PC-9 (cell line): ENCODE measurements around the gene DLL4. TPM values are rescaled to one million over a fixed set of nuclear protein-coding genes. Genes with fewer than 3 reads are reported as not detected.

Experiments
- BruUV-seq: library from RNA; stranded (reverse); fragments of 400-500 nt; replicated peaks from 2 replicates; lab custom pipeline; 2021; lab: Mats Ljungman, UMichigan
- CTCF ChIA-PET: fragments of 300-600 bp; sonication (Branson Sonifier 250); formaldehyde crosslinking; loops from one replicate; lab custom pipeline; 2022; ENCODE audit warnings: antibody characterized with exemption; lab: Charles Lee
- POLR2A ChIA-PET: fragments of 300-600 bp; sonication (Branson Sonifier 250); formaldehyde crosslinking; loops from one replicate; lab custom pipeline; 2022; ENCODE audit warnings: antibody characterized with exemption; ENCODE audit not compliant: unreplicated experiment; lab: Charles Lee
- DNase-seq, 2 experiments: peaks; one replicate each; pipeline versions ENCODE4 v3.0.0 to v3.0.0-alpha.2; 2015 to 2022; ENCODE audit warnings: mixed read lengths in 1 of 2
- H2AFZ ChIP-seq: fragments of 200-600 bp; sonication (generic); 2 replicates; pipeline ENCODE4 v1.8.1; 2017; ENCODE audit warnings: antibody characterized with exemption
- H3F3A ChIP-seq: fragments of 200-600 bp; sonication (generic); 2 replicates; pipeline ENCODE4 v1.8.1; 2017; ENCODE audit warnings: antibody characterized with exemption, mild to moderate bottlenecking, low read depth; ENCODE audit not compliant: insufficient read depth
- H3K27ac ChIP-seq: fragments of 200-600 bp; sonication (generic); 2 replicates; pipeline ENCODE4 v1.6.1; 2016; ENCODE audit warnings: mixed run types
- H3K27me3 ChIP-seq: fragments of 200-600 bp; sonication (generic); 2 replicates; pipeline ENCODE4 v1.6.1; 2016; ENCODE audit warnings: low read depth, mixed run types; ENCODE audit not compliant: insufficient read depth
- H3K36me3 ChIP-seq: fragments of 200-600 bp; sonication (generic); 2 replicates; pipeline ENCODE4 v1.6.1; 2016; ENCODE audit warnings: low read depth, mixed run types
- H3K4me1 ChIP-seq: fragments of 200-600 bp; sonication (generic); replicated peaks from 2 replicates; pipeline ENCODE4 v1.6.1; 2016; ENCODE audit warnings: mixed run types; ENCODE audit not compliant: insufficient read depth
- H3K4me2 ChIP-seq: fragments of 200-600 bp; sonication (generic); 2 replicates; pipeline ENCODE4 v1.6.1; 2017; ENCODE audit warnings: mixed run types
- H3K4me3 ChIP-seq: fragments of 200-600 bp; sonication (generic); 2 replicates; pipeline ENCODE4 v1.6.1; 2016; ENCODE audit warnings: mixed run types
- H3K79me2 ChIP-seq: fragments of 200-600 bp; sonication (generic); 2 replicates; pipeline ENCODE4 v1.6.1; 2017; ENCODE audit warnings: low read depth, mixed run types
- H3K9me2 ChIP-seq: fragments of 200-600 bp; sonication (generic); 2 replicates; pipeline ENCODE4 v1.8.1; 2017; ENCODE audit warnings: mild to moderate bottlenecking; ENCODE audit not compliant: insufficient read depth
- H3K9me3 ChIP-seq: fragments of 200-600 bp; sonication (generic); 2 replicates; pipeline ENCODE4 v1.8.1; 2016; ENCODE audit warnings: low read depth; ENCODE audit not compliant: insufficient read depth
- H4K20me1 ChIP-seq: fragments of 200-600 bp; sonication (generic); 2 replicates; pipeline ENCODE4 v1.8.1; 2017; ENCODE audit not compliant: insufficient read depth
- EZH2 ChIP-seq: fragments of 200-600 bp; sonication (generic); IDR thresholded peaks from 2 replicates; pipeline ENCODE4 v1.8.0; 2017; ENCODE audit warnings: antibody characterized with exemption, low read depth
- intact Hi-C: fragments of 100-400 bp; cut with micrococcal nuclease; formaldehyde crosslinking; loops from one replicate; pipeline ENCODE4 v1.10.0; 2022; ENCODE audit not compliant: unreplicated experiment
- total RNA-seq: library from RNA; stranded (reverse); gene quantifications from 2 replicates; pipeline ENCODE4 v1.2.3, GENCODE V29; 2021
- TF ChIP-seq, protein P1 (sequence below): fragments of 200-600 bp; sonication (generic); conservative IDR thresholded peaks from 2 replicates; pipeline ENCODE4 v1.6.1; 2017; ENCODE audit warnings: mixed run types, antibody characterized with exemption, mild to moderate bottlenecking, moderate library complexity

Gene DLL4
- total RNA-seq, 1 experiment from 2014 or later: 0.48 TPM

DNA sequence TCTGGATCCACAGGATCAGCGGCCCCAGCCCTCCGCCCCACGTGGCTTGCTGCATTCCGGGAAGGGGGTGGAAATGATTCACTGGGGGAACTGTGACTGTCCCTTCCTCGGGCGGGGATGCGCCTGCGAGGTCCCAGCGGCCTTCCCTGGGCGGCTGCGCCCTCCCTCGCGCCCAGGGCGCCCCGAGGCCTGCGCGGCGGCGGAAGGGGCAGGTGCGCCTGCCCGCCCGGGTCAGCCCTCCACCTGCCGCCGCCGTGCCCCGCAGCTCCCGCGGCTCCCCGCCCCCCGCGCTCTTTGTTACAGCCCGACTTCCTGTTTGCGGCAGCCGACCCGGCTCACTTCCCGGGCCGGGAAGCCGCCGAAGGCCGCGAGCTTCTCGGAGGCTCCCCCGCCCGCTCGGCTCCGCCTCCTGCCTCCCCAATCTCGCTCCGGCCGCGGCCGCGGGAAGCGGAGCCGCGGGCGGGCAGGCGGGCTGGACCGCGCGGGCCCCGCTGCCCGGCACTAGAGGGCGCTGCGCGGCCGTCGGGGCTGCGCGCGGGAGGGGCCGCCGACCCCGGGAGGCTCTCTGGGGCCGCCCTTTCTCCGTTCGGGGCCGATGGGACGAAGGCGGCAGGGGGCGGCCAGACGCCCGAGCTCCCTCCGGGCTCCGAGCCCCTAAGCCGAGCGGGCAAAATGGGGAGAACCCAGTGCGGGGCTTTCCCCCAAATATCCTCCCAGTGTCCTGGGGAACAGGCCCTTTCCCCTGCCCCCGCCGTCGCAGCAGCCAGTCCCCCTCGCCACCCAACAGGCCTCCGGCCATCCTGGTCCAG, 12.6 kb downstream of the DLL4 start:
- H3K79me2 ChIP-seq: no peaks in the 10 kb centered on the region
- H3F3A ChIP-seq: no peaks in the 10 kb centered on the region
- H3K4me1 ChIP-seq: 0 out of 2 replicates have a peak, but pooled peaks cover 6% of the 10 kb centered on the region
- intact Hi-C loops: loop anchor here (1.0 kb wide), 1 partner anchor 77 kb away; no protein-coding TSS in a partner anchor
- BruUV-seq: no TSS peak
- CTCF ChIA-PET: interaction anchor here (0.6 to 1.9 kb wide), 13 partner anchors 11 to 1196 kb away, joined by 3 to 14 read pairs (median 4); partner anchors contain the start of gene CHAC1
- H3K36me3 ChIP-seq: no peaks in the 10 kb centered on the region
- peak; percentile 55 to 82 for DNase-seq
- no peaks in the 10 kb centered on the region for H3K9me3 ChIP-seq
- no peaks in the 10 kb centered on the region for H4K20me1 ChIP-seq
- POLR2A ChIA-PET: interaction anchor here (0.6 kb wide), 1 partner anchor 13 kb away, joined by 9 read pairs; the partner anchor contains the start of gene DLL4
- peak overlapping the region; percentile 32; the same call in 1 of the 2 replicates for H3K27ac ChIP-seq
- no peak for TF ChIP-seq EZH2
- TF ChIP-seq, protein P1, sequence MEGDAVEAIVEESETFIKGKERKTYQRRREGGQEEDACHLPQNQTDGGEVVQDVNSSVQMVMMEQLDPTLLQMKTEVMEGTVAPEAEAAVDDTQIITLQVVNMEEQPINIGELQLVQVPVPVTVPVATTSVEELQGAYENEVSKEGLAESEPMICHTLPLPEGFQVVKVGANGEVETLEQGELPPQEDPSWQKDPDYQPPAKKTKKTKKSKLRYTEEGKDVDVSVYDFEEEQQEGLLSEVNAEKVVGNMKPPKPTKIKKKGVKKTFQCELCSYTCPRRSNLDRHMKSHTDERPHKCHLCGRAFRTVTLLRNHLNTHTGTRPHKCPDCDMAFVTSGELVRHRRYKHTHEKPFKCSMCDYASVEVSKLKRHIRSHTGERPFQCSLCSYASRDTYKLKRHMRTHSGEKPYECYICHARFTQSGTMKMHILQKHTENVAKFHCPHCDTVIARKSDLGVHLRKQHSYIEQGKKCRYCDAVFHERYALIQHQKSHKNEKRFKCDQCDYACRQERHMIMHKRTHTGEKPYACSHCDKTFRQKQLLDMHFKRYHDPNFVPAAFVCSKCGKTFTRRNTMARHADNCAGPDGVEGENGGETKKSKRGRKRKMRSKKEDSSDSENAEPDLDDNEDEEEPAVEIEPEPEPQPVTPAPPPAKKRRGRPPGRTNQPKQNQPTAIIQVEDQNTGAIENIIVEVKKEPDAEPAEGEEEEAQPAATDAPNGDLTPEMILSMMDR: peak; percentile 36; the same call in 1 of the 2 replicates
- H3K4me3 ChIP-seq: peak overlapping the region; percentile 64; the same call in 1 of the 2 replicates
- peak overlapping the region; percentile 88 for H2AFZ ChIP-seq
- no peaks in the 10 kb centered on the region for H3K9me2 ChIP-seq
- H3K27me3 ChIP-seq: no peaks in the 10 kb centered on the region
- peak overlapping the region; percentile 68 for H3K4me2 ChIP-seq

DNA sequence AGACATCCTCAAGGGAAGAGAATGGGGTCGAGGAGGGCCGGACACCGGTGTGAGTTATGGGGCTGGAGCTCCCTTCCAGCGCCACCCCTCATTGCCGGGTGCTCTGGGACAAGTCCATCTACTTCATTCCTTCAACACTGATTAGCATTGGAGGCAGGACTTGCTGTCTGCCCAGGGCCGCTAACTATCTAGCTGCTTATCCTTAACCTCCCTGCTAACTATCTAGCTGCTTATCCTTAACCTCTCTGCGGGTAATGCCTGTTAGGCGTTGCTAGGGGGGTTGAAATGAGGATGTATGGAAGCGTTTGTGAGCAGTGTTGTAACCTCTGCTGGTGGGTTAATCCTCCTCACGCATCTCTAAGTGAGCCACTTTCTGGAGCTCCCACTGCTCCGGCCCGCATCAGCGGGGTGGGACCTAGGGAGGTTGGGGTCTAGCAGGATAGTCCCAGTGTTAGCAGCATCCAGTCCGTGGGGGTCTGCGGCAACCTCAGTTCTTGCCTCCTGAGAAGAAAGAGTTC, 13.3 kb downstream of the DLL4 start:
- no peak for DNase-seq
- Histone ChIP-seq H3K79me2 (no peaks in the 10 kb centered on the region), H3K36me3 (no peaks in the 10 kb centered on the region), H4K20me1 (no peaks in the 10 kb centered on the region), H3K4me3 (peak overlapping the region; percentile 64; the same call in 1 of the 2 replicates), H3K4me1 (0 out of 2 replicates have a peak, but pooled peaks cover 6% of the 10 kb centered on the region), H3K9me3 (no peaks in the 10 kb centered on the region), H3K27me3 (no peaks in the 10 kb centered on the region), H2AFZ (peak overlapping the region; percentile 88), H3K9me2 (no peaks in the 10 kb centered on the region), H3K27ac (no peak overlapping the region), H3K4me2 (peak overlapping the region; percentile 68), H3F3A (no peaks in the 10 kb centered on the region)
- TF ChIP-seq, protein P1: no peak
- TF ChIP-seq EZH2: no peak
- CTCF ChIA-PET: interaction anchor here (0.6 to 1.9 kb wide), 5 partner anchors 12 to 76 kb away, joined by 3 to 10 read pairs (median 5); no protein-coding TSS in a partner anchor
- POLR2A ChIA-PET: no interaction called here
- intact Hi-C loops: no loop called here
- no TSS peak for BruUV-seq

DNA sequence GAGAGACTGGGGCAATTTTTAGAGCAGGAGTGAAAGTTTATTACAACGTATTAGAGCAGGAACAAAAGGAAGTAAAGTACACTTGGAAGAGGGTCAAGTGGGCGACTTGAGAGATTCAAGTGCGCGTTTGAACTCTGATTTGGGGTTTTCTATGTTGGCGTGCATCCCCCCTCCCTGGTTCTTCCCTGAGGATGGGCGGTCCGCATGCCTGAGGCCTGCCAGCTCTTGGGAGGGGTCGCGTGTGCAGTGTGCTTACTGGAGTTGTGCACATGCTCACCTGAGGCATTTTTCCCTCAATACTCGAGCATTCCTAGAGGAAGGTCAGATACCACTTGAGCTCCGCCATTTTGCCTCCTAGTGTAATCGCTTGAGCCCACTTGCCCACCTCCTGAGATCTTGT, 13.7 kb downstream of the DLL4 start:
- 0 out of 2 replicates have a peak, but pooled peaks cover 6% of the 10 kb centered on the region for H3K4me1 ChIP-seq
- no peak for TF ChIP-seq EZH2
- TF ChIP-seq, protein P1: no peak
- POLR2A ChIA-PET: no interaction called here

More for the DNA sequence above, 13.7 kb downstream of the DLL4 start:
- CTCF ChIA-PET: interaction anchor here (1.7 kb wide), 1 partner anchor 76 kb away, joined by 10 read pairs; no protein-coding TSS in a partner anchor
- TSS peak; percentile 58 for BruUV-seq
- DNase-seq: no peak
- intact Hi-C loops: no loop called here
- H3K9me3 ChIP-seq: no peaks in the 10 kb centered on the region
- H3K4me3 ChIP-seq: no peak overlapping the region
- no peaks in the 10 kb centered on the region for H3K79me2 ChIP-seq
- no peaks in the 10 kb centered on the region for H3K9me2 ChIP-seq
- H2AFZ ChIP-seq: no peak overlapping the region
- no peaks in the 10 kb centered on the region for H3F3A ChIP-seq
- H3K4me2 ChIP-seq: peak overlapping the region; percentile 68; the same call in 1 of the 2 replicates
- H3K27me3 ChIP-seq: no peaks in the 10 kb centered on the region
- H3K27ac ChIP-seq: no peak overlapping the region
- H3K36me3 ChIP-seq: no peaks in the 10 kb centered on the region
- H4K20me1 ChIP-seq: no peaks in the 10 kb centered on the region
